Karpas-422 (cell line): ENCODE data around the gene CDC6. TPM values are rescaled to one million over a fixed set of nuclear protein-coding genes. Genes with fewer than 3 reads are reported as not detected.

Experiments
- DNase-seq: peaks from one replicate; pipeline ENCODE4 v3.0.0-alpha.2; 2015
- H2AFZ ChIP-seq: fragments of 200-600 bp; sonication (generic); 2 replicates; pipeline ENCODE4 v1.6.1; 2014; ENCODE audit warnings: antibody characterized with exemption, low read length, mixed read lengths
- H3K27ac ChIP-seq: fragments of 200-600 bp; sonication (generic); 2 replicates; pipeline ENCODE4 v1.5.1; 2014; ENCODE audit warnings: mild to moderate bottlenecking, low read length, moderate library complexity
- H3K27me3 ChIP-seq: fragments of 200-600 bp; sonication (generic); 2 replicates; pipeline ENCODE4 v1.6.1; 2014; ENCODE audit warnings: low read length, mixed read lengths
- H3K36me3 ChIP-seq: fragments of 200-600 bp; sonication (generic); 2 replicates; pipeline ENCODE4 v1.6.1; 2014; ENCODE audit warnings: low read length, mixed read lengths; ENCODE audit not compliant: insufficient read depth
- H3K4me1 ChIP-seq: fragments of 200-600 bp; sonication (generic); 2 replicates; pipeline ENCODE4 v1.6.1; 2014; ENCODE audit warnings: mild to moderate bottlenecking, low read length, mixed read lengths
- H3K4me2 ChIP-seq: fragments of 200-600 bp; sonication (generic); 2 replicates; pipeline ENCODE4 v1.6.1; 2014; ENCODE audit warnings: low read length, low read depth, mild to moderate bottlenecking; ENCODE audit not compliant: poor library complexity, severe bottlenecking
- H3K4me3 ChIP-seq: fragments of 200-600 bp; sonication (generic); 2 replicates; pipeline ENCODE4 v1.5.1; 2014; ENCODE audit warnings: mild to moderate bottlenecking, antibody characterized with exemption, low read length, mixed read lengths
- H3K79me2 ChIP-seq: fragments of 200-600 bp; sonication (generic); 2 replicates; pipeline ENCODE4 v1.6.1; 2014; ENCODE audit warnings: mild to moderate bottlenecking, low read length, mixed read lengths
- H3K9ac ChIP-seq: fragments of 200-600 bp; sonication (generic); 2 replicates; pipeline ENCODE4 v1.6.0; 2014; ENCODE audit warnings: low read length
- H3K9me2 ChIP-seq: fragments of 200-600 bp; sonication (generic), shearing (Covaris generic); replicated peaks from 2 replicates; pipeline ENCODE4 v1.6.0; 2014; ENCODE audit warnings: mild to moderate bottlenecking, low read length, moderate library complexity; ENCODE audit not compliant: insufficient read depth
- H3K9me3 ChIP-seq: fragments of 300-700, 200-600 bp; sonication (generic); 2 replicates; pipeline ENCODE4 v1.6.1; 2014; ENCODE audit warnings: low read length, mixed read lengths
- H4K20me1 ChIP-seq: fragments of 200-600 bp; sonication (generic); 2 replicates; pipeline ENCODE4 v1.6.1; 2014; ENCODE audit warnings: mild to moderate bottlenecking, antibody characterized with exemption, low read length, low read depth; ENCODE audit not compliant: insufficient read depth
- total RNA-seq: library from RNA; depleted of rRNA; stranded (reverse); fragments of >200 nt; shearing (Covaris generic); gene quantifications from 2 replicates; pipeline ENCODE4 v1.2.3, GENCODE V29; 2014; ENCODE audit warnings: low replicate concordance

CDC6 gene
- total RNA-seq, 1 experiment from 2014 or later: 16.4 TPM

DNA sequence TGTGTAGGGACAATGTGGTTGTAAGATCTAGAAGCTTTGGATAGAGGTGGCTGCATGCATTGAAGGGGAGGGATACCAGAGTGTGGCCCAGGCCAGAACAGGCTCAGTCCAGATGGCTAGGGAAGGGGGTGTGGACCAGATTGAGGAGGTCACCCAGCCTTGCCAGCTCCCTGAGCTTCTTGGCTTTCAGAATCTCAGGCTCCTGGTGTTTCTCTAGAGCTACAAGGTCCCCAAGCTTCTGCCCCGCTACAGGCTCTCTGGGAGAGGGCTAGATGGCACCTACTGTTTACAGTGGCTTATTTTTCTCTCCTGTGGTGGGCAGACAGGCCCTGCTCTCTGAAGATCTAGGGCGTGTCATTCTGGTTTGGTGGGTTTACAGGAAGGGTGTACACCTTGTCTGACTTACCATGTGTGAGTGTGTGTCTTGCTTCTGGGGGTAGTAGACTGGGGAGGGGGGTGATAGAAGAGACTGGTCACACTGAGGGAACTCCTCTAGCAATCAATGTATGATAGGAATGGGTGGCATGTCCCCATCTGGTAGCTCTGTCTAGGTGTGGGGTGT is 22.4 kb downstream of the CDC6 start:
- Histone ChIP-seq H3K27ac (0 out of 2 replicates have a peak overlapping the region, but pooled peaks have one; percentile 25), H3K79me2 (no peaks in the 10 kb centered on the region), H3K9ac (peak overlapping the region; percentile 66), H3K9me2 (no peaks in the 10 kb centered on the region), H3K36me3 (no peaks in the 10 kb centered on the region), H3K4me1 (peaks cover 76% of the 10 kb centered on the region), H4K20me1 (no peaks in the 10 kb centered on the region), H2AFZ (no peak overlapping the region), H3K9me3 (no peaks in the 10 kb centered on the region), H3K4me2 (peak overlapping the region; percentile 69), H3K27me3 (no peaks in the 10 kb centered on the region), H3K4me3 (peak overlapping the region; percentile 62; the same call in 1 of the 2 replicates)
- DNase-seq: no peak

DNA sequence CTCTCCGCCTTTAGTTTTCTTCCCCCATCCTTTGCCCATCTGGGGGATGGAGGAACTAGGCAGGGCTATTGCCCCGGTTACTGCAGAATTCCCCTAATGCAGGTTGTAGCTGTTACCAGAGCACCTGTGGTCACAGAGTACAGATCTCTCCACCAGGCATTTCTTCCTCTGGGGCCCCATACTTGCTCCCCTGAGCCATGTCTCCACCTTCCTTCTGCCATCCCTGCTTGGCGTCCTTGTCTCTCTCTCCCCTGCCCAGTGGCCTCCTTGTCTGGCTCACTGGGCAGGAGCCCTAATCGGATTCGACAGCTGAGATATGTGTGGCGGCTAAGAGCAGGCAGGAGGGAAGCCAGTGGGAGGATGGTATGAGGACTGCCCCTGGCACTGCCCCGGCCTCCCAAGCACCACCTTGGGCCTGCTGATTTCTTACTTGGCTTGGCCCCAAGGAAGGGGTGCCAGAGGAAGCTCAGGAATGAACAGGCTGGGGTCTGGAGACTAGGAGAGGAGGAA is 23.3 kb downstream of the CDC6 start:
- Histone ChIP-seq H4K20me1 (no peaks in the 10 kb centered on the region), H3K9me2 (no peaks in the 10 kb centered on the region), H3K9ac (peak overlapping the region; percentile 57), H3K79me2 (no peaks in the 10 kb centered on the region), H3K27me3 (no peaks in the 10 kb centered on the region), H3K4me1 (peaks cover 82% of the 10 kb centered on the region), H3K4me2 (no peak overlapping the region), H3K36me3 (no peaks in the 10 kb centered on the region), H3K9me3 (no peaks in the 10 kb centered on the region), H3K27ac (no peak overlapping the region), H2AFZ (no peak overlapping the region), H3K4me3 (no peak overlapping the region; the same call in 1 of the 2 replicates)
- no peak for DNase-seq

DNA sequence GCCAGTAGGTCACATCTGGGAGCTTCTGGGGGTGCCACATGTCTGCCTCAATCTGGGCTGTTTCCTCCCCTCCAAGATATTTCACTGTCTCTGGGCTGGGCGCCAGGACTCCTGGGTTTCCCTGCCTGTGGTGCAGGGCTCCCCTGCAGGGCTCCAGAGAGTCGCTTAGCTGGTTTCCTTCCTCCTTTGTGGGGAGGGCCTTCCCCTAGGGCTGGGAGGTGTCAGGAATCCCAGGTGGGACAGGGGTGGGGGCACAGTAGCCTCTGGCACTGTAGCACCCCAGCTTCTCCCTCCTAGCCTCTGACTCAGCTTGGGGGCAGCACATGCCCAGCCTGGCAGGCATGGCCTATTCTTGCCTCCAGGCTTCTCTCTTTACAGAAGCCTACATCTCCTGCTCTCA is 23.9 kb downstream of the CDC6 start:
- Histone ChIP-seq H3K27me3 (no peaks in the 10 kb centered on the region), H3K4me2 (peak overlapping the region; percentile 19), H3K36me3 (no peaks in the 10 kb centered on the region), H3K9ac (peak overlapping the region; percentile 57), H4K20me1 (no peaks in the 10 kb centered on the region), H3K4me3 (no peak overlapping the region), H3K9me3 (no peaks in the 10 kb centered on the region), H3K27ac (peak overlapping the region; percentile 47), H3K79me2 (no peaks in the 10 kb centered on the region), H3K4me1 (peaks cover 82% of the 10 kb centered on the region), H2AFZ (no peak overlapping the region), H3K9me2 (no peaks in the 10 kb centered on the region)
- no peak for DNase-seq

DNA sequence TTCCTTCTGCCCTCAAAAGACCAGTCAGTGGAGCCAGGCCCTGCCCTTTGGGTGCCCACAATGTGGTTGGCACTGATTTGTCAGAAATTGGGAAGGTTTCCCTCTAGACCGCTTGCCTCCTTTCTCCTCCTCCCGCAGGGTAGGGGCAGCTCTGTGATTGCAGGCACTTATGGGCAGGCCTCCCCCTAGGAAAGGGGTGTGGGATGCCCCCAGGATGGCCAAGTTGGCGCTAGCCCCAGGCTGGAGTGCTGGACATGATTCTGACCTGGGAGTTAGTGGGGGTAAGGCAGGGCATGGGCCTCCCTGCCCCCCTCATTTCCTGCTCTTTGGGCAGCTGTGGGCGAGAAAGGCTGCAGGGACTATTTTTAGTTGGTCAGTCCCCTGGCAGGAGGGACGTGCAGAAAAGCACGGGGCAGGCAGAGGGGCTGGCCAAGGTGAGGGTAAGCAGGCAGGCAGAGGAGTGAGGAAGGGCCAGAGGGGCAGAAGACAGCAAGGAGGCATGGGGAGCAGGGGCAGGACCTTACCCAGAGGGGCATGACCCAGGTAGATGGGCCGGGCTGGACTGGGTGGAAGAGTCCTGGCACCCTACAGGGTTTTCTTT is 24.6 kb downstream of the CDC6 start:
- H3K27ac ChIP-seq: peak overlapping the region; percentile 47
- H3K36me3 ChIP-seq: no peaks in the 10 kb centered on the region
- no peaks in the 10 kb centered on the region for H3K27me3 ChIP-seq
- H2AFZ ChIP-seq: no peak overlapping the region
- no peaks in the 10 kb centered on the region for H3K9me2 ChIP-seq
- peak overlapping the region; percentile 24; the same call in 1 of the 2 replicates for H3K4me3 ChIP-seq
- no peak for DNase-seq
- peak overlapping the region; percentile 57 for H3K9ac ChIP-seq
- peaks cover 80% of the 10 kb centered on the region for H3K4me1 ChIP-seq
- H3K4me2 ChIP-seq: peak overlapping the region; percentile 19
- no peaks in the 10 kb centered on the region for H3K79me2 ChIP-seq
- no peaks in the 10 kb centered on the region for H3K9me3 ChIP-seq
- H4K20me1 ChIP-seq: no peaks in the 10 kb centered on the region

DNA sequence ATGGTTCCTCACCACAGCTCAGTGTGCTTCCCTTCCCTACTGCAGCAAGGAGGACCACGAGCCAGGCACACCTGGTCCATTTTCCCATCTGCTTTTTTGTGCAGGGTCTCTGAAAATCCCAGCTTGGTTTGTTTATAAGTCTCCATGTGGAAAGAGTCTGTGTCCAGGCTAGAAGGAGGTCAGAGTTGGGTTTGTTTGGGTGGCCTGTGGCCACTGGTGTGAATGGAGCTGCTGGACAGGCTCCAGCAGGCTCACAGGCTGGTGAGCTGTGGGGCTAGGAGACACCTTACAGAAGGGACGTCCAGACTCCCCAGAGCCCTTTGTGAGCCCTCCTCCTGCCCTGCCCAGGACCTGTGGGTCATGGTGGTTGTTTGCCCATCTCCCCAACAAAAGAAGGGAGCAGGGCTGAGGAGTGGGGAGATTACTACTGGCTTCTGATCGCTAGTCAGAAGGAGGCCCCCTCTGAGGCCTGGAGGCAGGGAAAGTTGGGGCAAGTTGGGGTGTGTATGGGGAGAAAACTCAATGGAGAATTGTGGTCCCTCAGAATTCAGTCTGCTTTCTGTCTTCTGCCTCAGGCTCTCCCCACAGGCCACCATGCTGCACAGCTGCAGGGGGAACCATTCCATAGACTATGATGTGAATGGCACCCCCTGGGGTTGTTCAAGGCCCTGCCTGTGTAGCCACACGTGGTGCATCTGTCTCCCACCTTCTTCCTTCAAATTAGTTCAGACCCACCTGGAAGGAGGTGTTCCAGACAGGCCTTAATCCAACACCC is 25.4 kb downstream of the CDC6 start:
- Histone ChIP-seq H3K4me1 (peaks cover 83% of the 10 kb centered on the region), H3K36me3 (no peaks in the 10 kb centered on the region), H3K27ac (peak overlapping the region; percentile 49; the same call in 1 of the 2 replicates), H2AFZ (no peak overlapping the region), H3K9me2 (no peaks in the 10 kb centered on the region), H3K79me2 (no peaks in the 10 kb centered on the region), H3K9ac (peak overlapping the region; percentile 57; the same call in 1 of the 2 replicates), H4K20me1 (no peaks in the 10 kb centered on the region), H3K9me3 (no peaks in the 10 kb centered on the region), H3K27me3 (no peaks in the 10 kb centered on the region), H3K4me3 (no peak overlapping the region), H3K4me2 (peak overlapping the region; percentile 20)
- no peak for DNase-seq

DNA sequence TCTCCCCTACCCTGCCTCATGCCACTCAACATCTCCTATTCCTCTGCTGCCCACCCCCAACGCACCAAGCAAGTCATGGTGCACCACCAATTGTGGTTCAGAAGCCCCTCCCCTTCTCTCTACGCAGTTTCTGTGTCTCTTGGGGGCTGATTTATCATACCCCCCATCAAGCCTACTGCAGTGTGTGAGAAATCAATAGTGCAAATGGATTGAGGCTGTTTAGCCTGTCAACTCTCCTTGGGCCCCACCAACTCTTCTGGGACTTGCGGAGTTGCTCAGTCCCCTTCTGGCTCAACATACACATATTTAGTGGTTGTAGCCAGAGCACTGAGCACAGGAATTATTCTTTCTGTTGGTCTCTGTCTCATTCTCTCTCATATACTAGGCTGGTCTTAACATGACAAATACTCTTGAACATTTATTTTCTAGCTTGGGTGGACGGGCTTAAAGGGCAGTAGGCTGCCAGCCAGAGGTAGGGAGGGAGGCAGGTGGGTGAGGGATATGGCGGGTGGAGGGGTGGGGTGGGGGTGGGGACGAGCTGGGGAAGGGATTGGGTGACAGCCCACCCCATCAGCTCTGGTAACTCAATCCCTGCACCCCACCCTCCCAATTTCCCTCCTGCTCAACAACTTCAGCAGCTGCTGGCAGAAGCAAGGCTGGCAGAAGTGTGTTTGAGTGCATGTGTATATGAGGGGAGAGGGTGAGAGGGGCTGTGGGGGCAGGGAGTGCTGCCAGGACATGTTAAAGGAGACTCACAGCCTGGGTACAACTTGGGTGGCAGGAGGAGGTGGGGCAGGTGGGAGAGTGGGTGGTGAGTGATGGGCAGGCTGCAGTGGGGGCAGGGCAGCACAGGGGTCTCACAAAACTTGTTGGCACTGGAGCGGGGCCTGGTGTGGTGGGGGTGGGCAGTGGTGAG is 26.2 kb downstream of the CDC6 start:
- H2AFZ ChIP-seq: no peak overlapping the region
- no peaks in the 10 kb centered on the region for H3K9me2 ChIP-seq
- 0 out of 2 replicates have a peak overlapping the region, but pooled peaks have one; percentile 31 for H3K9ac ChIP-seq
- no peaks in the 10 kb centered on the region for H3K9me3 ChIP-seq
- peaks cover under 1% of the 10 kb centered on the region; the same call in 1 of the 2 replicates for H4K20me1 ChIP-seq
- peak overlapping the region; percentile 49; the same call in 1 of the 2 replicates for H3K27ac ChIP-seq
- peaks cover 82% of the 10 kb centered on the region for H3K4me1 ChIP-seq
- peaks cover 4% of the 10 kb centered on the region for H3K79me2 ChIP-seq
- H3K27me3 ChIP-seq: no peaks in the 10 kb centered on the region
- DNase-seq: no peak
- H3K4me3 ChIP-seq: no peak overlapping the region
- H3K36me3 ChIP-seq: no peaks in the 10 kb centered on the region
- peak overlapping the region; percentile 20 for H3K4me2 ChIP-seq

DNA sequence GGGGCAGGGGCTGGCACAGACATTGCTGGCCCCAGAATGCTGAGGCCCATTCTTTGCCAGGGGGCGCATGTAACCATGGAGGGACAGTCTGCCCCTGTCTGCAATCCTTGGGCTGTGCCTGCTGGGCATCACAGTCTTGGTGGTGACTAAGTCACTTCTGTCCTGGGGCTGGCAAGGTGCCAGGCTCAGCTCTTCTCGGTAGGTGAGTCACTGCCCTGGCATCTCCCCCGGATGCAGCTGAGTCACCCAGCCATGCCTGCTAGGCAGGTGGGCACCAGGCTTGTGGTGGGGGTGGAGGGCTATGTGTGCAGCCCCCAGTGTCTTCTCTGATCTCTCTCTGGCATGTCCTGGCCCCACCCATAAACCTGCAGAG is 26.9 kb downstream of the CDC6 start:
- Histone ChIP-seq H3K36me3 (no peaks in the 10 kb centered on the region), H2AFZ (no peak overlapping the region), H3K9me3 (no peaks in the 10 kb centered on the region), H3K4me2 (no peak overlapping the region), H3K9me2 (no peaks in the 10 kb centered on the region), H3K9ac (0 out of 2 replicates have a peak overlapping the region, but pooled peaks have one; percentile 31), H3K79me2 (peaks cover 10% of the 10 kb centered on the region), H3K27me3 (no peaks in the 10 kb centered on the region), H3K4me1 (peaks cover 82% of the 10 kb centered on the region), H4K20me1 (peaks cover 6% of the 10 kb centered on the region; the same call in 1 of the 2 replicates), H3K4me3 (no peak overlapping the region), H3K27ac (no peak overlapping the region)
- peak; percentile 75 for DNase-seq
